Measurements from ENCODE around the gene ENDOD1.

Gene ENDOD1

DNA sequence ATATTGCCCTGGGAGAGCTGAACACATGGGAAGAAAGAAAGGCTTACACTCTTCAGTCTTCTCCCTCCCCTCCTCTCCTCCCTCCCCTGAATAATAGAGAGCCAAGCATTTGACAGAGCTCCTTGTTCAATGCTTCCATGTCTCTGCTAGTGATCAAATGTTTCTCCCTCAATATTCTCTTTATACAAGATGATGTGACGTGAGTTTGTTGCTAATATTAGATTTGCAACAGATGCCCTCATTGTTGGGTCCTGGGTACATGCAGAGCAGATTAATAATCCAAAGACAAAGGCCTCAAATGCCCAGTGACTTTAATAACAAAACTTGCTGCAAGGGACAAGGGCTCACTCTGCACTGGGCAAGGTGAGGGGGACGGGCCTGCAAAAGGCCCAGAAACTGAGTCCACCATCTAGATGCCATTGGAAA, 7.1 kb upstream of the ENDOD1 start:
- H3K9me3 Mint-ChIP-seq = no peaks in the 10 kb centered on the region
- H3K27me3 Mint-ChIP-seq = no peaks in the 10 kb centered on the region
- no peaks in the 10 kb centered on the region for H3K4me1 Mint-ChIP-seq
- ATAC-seq (replicated peaks; ENCODE audit: extremely low read depth, poor library complexity, severe bottlenecking) = no peak
- H3K36me3 Mint-ChIP-seq (ENCODE audit: insufficient read depth) = no peaks in the 10 kb centered on the region
- H3K4me3 Mint-ChIP-seq = no peak overlapping the region
- DNase-seq (ENCODE audit: low spot score in 2 of 2) = no peak
- H3K27ac Mint-ChIP-seq (ENCODE audit: low read depth) = no peak overlapping the region

DNA sequence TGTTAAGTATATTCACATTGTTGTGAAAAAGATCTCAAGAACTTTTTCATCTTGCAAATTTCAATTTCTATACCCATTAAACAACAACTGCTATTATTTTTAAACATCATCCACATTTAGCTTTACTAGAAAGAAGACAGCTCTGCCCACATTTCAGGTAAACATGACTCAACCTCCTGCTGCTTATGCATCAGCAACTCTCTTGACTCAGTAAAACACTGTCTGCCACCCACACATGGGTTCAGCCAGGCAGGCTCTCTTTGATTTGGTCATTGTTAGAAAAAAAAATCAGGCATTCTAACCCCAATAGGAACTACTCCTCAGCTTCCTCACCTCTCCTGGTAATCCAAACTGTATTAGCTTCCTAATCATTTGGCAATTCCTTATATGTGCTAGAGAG, 5.1 kb upstream of the ENDOD1 start:
- H3K27ac Mint-ChIP-seq (ENCODE audit: low read depth) = no peak overlapping the region
- H3K27me3 Mint-ChIP-seq = no peaks in the 10 kb centered on the region
- H3K9me3 Mint-ChIP-seq = no peaks in the 10 kb centered on the region
- H3K4me3 Mint-ChIP-seq = no peak overlapping the region
- DNase-seq (ENCODE audit: low spot score in 2 of 2) = no peak
- H3K36me3 Mint-ChIP-seq (ENCODE audit: insufficient read depth) = peaks cover 4% of the 10 kb centered on the region
- no peak for ATAC-seq (replicated peaks; ENCODE audit: extremely low read depth, poor library complexity, severe bottlenecking)
- H3K4me1 Mint-ChIP-seq = peaks cover 13% of the 10 kb centered on the region

DNA sequence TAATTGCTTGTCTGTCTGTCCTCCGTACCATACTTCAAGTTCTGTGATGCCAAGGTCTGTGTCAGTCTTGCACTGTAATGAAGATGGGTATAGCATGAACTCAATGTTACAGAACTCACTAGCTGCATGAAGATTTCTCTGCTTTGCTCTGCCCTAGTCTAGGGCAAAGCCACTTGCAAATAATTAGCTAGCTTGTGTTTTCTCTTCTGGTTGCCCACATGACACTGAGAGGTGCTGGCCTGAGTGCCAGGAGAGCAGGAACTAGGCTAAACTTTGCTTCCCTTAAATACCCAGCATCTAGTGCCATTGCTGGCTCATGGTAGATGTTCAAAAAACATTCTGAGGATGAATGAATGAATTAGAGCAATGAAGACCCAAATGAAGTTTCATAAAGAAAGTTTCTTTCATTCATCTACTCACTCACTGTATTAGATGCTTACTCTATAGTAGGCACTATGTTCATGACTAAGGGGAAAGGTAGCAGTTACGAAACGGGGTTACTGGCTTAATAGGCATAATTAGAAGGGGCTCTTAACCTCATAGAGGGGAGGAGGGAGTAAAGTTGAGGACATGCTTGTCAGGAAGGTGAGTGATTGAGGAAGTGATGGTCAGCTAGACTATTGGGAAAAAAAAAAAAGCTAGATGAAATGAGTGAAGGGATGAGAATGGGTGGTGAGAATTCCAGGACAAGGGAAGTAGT, 4.4 kb upstream of the ENDOD1 start:
- no peak overlapping the region for H3K27ac Mint-ChIP-seq (ENCODE audit: low read depth)
- H3K9me3 Mint-ChIP-seq = no peaks in the 10 kb centered on the region
- ATAC-seq (replicated peaks; ENCODE audit: extremely low read depth, poor library complexity, severe bottlenecking) (no peak), DNase-seq (ENCODE audit: low spot score in 2 of 2) (no peak)
- H3K36me3 Mint-ChIP-seq (ENCODE audit: insufficient read depth) = peaks cover 4% of the 10 kb centered on the region
- H3K4me1 Mint-ChIP-seq = peaks cover 15% of the 10 kb centered on the region
- no peaks in the 10 kb centered on the region for H3K27me3 Mint-ChIP-seq
- no peak overlapping the region for H3K4me3 Mint-ChIP-seq

DNA sequence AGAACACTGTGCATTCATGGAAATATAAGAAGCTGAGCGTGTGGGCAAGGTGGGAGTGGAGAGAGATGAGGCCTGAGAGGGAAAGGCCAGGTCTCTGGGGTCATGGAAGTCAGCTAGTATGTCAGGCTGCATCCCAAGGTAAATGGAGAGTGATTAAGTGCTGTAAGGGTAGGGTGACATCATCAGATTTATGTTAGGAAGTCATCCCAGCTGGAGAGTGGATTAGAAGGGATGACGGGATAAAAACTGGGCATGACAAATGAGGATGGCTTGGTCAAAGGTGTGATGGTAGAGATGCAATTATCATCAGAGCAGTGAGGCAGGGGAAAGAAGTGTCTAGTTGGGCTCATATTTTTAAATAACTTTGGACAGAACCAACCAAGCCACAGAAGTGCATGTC, 3.5 kb upstream of the ENDOD1 start:
- ATAC-seq (replicated peaks; ENCODE audit: extremely low read depth, poor library complexity, severe bottlenecking) (no peak), DNase-seq (ENCODE audit: low spot score in 2 of 2) (no peak)
- Mint-ChIP-seq H3K4me3 (no peak overlapping the region), H3K9me3 (no peaks in the 10 kb centered on the region), H3K27me3 (no peaks in the 10 kb centered on the region), H3K4me1 (peaks cover 24% of the 10 kb centered on the region), H3K27ac (ENCODE audit: low read depth) (no peak overlapping the region), H3K36me3 (ENCODE audit: insufficient read depth) (peaks cover 4% of the 10 kb centered on the region)

DNA sequence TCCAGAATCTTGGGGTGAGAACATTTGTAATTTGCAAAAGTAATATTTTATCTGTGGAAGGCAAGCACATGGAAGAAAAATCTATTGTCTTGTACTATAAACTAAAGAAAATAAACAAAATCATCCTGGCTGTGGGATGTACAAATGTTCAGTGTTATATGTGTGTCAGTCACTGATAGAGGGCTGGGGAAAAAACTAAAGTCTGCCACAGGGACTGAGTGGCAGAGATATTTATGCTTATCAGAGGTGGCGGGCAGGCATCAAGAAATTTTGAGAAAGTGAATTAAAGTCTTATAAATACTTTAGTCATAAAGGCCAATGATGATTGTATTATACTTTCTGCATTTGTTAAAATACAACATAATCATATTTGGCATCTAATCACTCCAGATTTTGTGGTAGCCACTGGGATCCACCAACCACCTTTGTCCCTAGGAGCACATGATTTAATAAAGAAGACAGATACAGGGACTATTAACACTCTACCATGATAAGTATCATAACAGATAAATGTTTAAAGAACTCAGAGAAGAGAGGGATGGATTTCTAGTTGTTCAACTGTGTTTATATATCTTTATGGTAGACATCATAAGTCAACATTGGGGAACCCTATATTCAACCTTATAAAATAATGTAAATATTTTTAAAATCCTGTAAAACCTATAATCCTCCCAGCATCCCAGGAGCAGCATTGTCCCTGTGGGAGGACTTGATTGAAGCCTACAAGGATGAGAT, 2.6 kb upstream of the ENDOD1 start:
- DNase-seq (ENCODE audit: low spot score in 2 of 2) (no peak), ATAC-seq (replicated peaks; ENCODE audit: extremely low read depth, poor library complexity, severe bottlenecking) (no peak)
- H3K9me3 Mint-ChIP-seq = no peaks in the 10 kb centered on the region
- no peak overlapping the region for H3K27ac Mint-ChIP-seq (ENCODE audit: low read depth)
- peaks cover 4% of the 10 kb centered on the region for H3K36me3 Mint-ChIP-seq (ENCODE audit: insufficient read depth)
- H3K4me3 Mint-ChIP-seq = no peak overlapping the region
- no peaks in the 10 kb centered on the region for H3K27me3 Mint-ChIP-seq
- H3K4me1 Mint-ChIP-seq = peaks cover 33% of the 10 kb centered on the region

DNA sequence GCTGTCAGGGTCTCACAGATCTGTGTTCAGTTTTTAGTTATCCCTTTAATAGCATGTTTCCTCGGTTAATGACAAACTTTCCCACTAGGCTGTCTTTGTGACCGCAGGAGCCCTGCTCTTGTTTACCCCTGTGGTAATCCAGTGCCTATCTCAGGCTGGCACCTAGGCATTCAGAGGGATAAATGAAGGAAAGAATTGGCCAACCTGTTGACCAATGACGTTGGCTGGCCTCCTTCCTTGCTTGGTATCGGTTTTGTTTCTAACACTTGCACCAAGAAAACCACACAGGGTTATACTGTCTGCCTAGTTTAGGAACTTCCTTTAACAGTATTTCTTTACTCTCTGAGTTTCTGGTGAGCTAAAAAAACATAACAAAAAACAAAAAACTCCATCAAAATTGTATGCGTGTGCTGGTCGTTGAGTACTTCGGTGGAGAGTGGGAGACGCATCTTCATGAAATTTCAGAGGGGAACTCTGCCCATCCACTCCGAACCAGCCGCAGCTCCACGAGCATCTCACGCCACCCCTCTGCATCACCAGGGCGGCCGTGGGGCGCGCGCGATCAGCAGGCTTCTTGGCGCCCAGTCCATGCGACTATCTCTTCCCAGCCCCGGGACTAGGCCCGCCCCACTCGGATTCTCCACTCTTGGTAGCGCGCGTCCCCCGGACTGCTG, 563 bp upstream of the ENDOD1 start:
- peaks cover 47% of the 10 kb centered on the region for H3K4me1 Mint-ChIP-seq
- peaks cover 4% of the 10 kb centered on the region for H3K36me3 Mint-ChIP-seq (ENCODE audit: insufficient read depth)
- ATAC-seq (replicated peaks; ENCODE audit: extremely low read depth, poor library complexity, severe bottlenecking) (peak; percentile 59), DNase-seq (ENCODE audit: low spot score in 2 of 2) (peak in 1 of 2 donors; percentile 11)
- H3K9me3 Mint-ChIP-seq = no peaks in the 10 kb centered on the region
- no peaks in the 10 kb centered on the region for H3K27me3 Mint-ChIP-seq
- H3K4me3 Mint-ChIP-seq = peak overlapping the region; percentile 87
- H3K27ac Mint-ChIP-seq (ENCODE audit: low read depth) = peak overlapping the region; percentile 95

DNA sequence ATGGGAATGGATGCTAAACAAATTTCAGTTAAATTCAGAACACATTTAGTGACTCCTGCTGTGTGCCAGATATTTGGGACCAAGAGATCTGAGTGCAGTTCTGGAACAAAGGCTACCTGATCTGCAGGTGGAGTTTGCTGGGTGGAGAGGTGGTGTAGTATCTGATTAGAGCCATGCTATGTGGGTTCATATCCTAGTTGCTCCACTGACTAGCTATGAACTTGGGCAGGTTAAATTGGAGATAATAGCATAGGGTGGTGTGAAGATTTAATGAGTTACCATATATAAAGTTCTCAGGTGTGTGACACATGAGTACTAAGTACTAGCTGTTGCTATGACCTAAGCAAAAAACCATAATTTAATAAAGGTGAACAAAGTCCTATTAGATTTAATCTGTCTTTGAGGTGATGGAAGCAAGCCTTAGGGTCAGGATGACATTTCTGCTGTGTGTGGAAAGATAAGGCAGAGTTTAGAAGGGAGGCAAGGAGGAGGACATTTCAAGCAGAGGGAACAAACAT, 2.1 kb downstream of the ENDOD1 start:
- no peak for ATAC-seq (replicated peaks; ENCODE audit: extremely low read depth, poor library complexity, severe bottlenecking)
- no peak overlapping the region for H3K27ac Mint-ChIP-seq (ENCODE audit: low read depth)
- peaks cover 52% of the 10 kb centered on the region for H3K4me1 Mint-ChIP-seq
- H3K27me3 Mint-ChIP-seq = no peaks in the 10 kb centered on the region
- DNase-seq (ENCODE audit: low spot score in 2 of 2) = no peak
- peaks cover 4% of the 10 kb centered on the region for H3K36me3 Mint-ChIP-seq (ENCODE audit: insufficient read depth)
- no peaks in the 10 kb centered on the region for H3K9me3 Mint-ChIP-seq
- peak overlapping the region; percentile 87 for H3K4me3 Mint-ChIP-seq

DNA sequence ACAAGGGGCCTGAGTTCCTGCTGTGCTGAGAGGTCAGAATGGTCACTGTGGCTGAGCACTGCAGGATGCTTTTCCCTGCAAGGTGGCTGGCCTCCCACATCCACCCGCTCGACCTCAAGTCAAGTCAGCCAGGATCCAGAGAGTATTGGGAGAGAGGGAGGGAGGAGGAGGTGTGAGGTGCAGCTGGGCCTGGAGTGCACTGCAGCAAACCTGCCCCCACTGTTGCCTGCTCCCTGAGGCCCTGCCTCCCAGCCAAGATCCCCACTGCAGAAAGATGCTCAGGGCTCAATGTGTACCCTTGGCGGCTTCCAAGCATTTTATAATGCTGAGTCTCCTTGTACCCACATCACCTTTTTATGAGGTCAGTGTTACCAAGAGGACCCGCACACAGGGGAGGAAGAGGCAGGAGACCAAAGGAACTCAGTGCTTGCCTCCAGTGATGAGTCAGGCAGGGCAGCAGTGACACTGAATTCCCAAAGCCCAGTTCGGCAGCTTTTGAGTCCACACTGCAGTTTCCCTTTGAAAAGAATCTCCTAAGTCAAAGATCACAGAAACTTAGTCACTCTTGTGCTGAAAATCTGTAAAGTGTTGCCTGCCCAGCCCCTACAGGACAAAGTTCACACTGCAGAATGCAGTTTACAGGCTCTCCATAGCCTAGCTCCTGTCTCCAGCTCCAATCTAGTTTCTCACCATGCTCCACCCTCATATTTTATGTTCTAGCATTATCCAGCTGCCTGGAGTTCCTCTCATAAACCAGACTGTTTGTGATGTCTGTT, 3.1 kb downstream of the ENDOD1 start:
- no peak overlapping the region for H3K27ac Mint-ChIP-seq (ENCODE audit: low read depth)
- peaks cover 60% of the 10 kb centered on the region for H3K4me1 Mint-ChIP-seq
- H3K4me3 Mint-ChIP-seq = no peak overlapping the region
- no peaks in the 10 kb centered on the region for H3K9me3 Mint-ChIP-seq
- no peak for ATAC-seq (replicated peaks; ENCODE audit: extremely low read depth, poor library complexity, severe bottlenecking)
- no peaks in the 10 kb centered on the region for H3K27me3 Mint-ChIP-seq
- H3K36me3 Mint-ChIP-seq (ENCODE audit: insufficient read depth) = peaks cover 5% of the 10 kb centered on the region
- no peak for DNase-seq (ENCODE audit: low spot score in 2 of 2)

DNA sequence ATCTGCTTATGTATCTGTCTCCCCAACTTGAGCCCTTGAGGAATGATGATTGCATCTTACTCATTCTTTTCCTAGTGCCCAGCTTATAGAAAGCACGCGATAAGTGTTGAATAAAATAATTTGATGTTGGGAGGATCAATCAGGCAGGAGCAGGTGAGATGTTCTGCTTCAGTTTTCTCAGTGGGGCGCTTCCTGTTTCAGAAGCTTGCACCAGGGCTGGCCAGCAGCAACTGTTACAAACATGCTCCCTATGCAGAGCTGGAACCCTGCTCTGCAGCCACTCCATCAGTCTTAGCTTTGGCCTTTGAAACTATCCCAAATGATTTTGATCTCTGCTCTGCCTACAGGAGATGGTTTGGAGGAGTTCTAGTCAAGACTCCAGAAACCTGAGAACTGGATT, 3.9 kb downstream of the ENDOD1 start:
- Mint-ChIP-seq H3K4me3 (no peak overlapping the region), H3K36me3 (ENCODE audit: insufficient read depth) (peaks cover 5% of the 10 kb centered on the region), H3K9me3 (no peaks in the 10 kb centered on the region), H3K27ac (ENCODE audit: low read depth) (no peak overlapping the region), H3K4me1 (peaks cover 62% of the 10 kb centered on the region), H3K27me3 (no peaks in the 10 kb centered on the region)
- ATAC-seq (replicated peaks; ENCODE audit: extremely low read depth, poor library complexity, severe bottlenecking) = no peak
- no peak for DNase-seq (ENCODE audit: low spot score in 2 of 2)

DNA sequence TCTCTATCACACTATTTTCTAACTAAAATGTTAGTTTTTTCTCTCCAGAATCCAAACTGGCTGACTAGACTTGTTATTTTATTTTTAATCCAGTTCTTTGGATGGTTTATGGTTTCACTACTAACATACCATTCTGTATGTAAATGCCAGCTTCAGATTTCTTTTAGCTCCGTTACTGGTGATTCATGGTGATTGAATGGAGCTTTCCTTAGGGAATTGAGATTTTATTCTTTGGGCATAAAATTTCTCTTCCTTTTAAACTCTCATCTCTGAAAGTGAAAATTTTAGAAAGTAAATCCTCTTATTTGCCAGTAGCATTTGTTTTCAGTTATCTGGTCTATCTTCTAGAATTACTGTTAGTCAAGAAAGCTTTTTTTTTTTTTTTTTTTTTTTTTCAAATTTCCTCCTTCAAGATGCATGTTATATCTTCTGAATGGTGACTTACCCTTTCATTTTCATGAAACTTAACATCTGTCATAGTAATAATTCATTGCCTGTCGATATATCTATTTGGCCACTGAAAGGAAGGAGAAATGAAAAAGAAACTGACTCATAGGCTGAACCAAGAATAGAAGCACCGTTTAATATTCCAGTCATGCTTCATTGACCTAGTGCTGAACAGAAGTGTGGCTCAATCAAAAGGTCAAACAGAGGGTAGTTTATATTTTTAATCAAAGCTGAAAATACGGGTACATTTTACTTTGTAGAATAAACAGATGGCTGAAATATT, 6.4 kb downstream of the ENDOD1 start:
- no peak overlapping the region for H3K4me3 Mint-ChIP-seq

DNA sequence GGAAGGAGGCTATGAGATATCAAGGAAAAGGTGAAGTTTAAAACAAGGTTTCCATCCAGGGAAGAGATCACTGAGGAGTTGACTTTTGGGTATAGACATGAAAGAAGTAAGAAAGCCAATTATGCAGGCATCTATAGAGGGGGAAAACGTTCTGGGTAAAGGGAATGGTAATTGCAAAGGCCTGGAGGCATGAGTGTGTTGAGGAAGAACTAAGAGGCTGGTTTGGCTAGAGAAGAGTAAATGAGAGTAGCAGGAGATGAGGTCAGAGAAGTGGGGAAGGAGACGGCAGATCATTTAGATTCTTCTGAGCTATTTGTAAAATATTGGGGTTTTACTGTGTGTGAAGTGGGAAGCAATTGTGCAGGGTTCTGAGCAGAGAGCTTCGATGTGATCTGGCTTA, 7.6 kb downstream of the ENDOD1 start:
- Mint-ChIP-seq H3K27me3 (no peaks in the 10 kb centered on the region), H3K4me1 (peaks cover 45% of the 10 kb centered on the region), H3K9me3 (no peaks in the 10 kb centered on the region), H3K36me3 (ENCODE audit: insufficient read depth) (peaks cover 1% of the 10 kb centered on the region), H3K4me3 (no peak overlapping the region), H3K27ac (ENCODE audit: low read depth) (no peak overlapping the region)
- no peak for ATAC-seq (replicated peaks; ENCODE audit: extremely low read depth, poor library complexity, severe bottlenecking)
- DNase-seq (ENCODE audit: low spot score in 2 of 2) = no peak

More for the DNA sequence above, 6.4 kb downstream of the ENDOD1 start:
- H3K27ac Mint-ChIP-seq (ENCODE audit: low read depth) = no peak overlapping the region
- peaks cover 56% of the 10 kb centered on the region for H3K4me1 Mint-ChIP-seq
- no peaks in the 10 kb centered on the region for H3K9me3 Mint-ChIP-seq
- H3K36me3 Mint-ChIP-seq (ENCODE audit: insufficient read depth) = peaks cover 1% of the 10 kb centered on the region
- no peaks in the 10 kb centered on the region for H3K27me3 Mint-ChIP-seq
- ATAC-seq (replicated peaks; ENCODE audit: extremely low read depth, poor library complexity, severe bottlenecking) (no peak), DNase-seq (ENCODE audit: low spot score in 2 of 2) (no peak)

DNA sequence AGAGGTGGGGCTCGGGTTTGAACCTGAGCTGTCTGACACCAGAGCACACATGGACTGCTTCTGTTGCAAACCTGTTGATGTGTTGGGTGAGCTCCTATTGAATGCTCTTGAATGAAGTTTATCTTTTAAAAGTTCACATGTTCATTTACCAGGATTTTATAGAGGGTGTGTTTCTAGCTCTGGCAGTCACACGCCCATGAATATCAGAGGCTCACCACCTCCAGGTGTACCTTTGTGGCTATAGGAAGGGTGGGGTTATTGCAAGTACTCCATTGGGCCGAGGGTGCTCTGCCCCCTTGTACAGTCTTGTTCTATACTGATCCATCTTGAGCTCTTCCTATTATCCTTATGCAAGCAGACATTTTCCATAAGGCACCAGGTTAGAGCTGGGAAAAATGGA, 9.2 kb downstream of the ENDOD1 start:
- no peaks in the 10 kb centered on the region for H3K9me3 Mint-ChIP-seq
- H3K4me3 Mint-ChIP-seq = no peak overlapping the region
- H3K36me3 Mint-ChIP-seq (ENCODE audit: insufficient read depth) = peaks cover 1% of the 10 kb centered on the region
- ATAC-seq (replicated peaks; ENCODE audit: extremely low read depth, poor library complexity, severe bottlenecking) (no peak), DNase-seq (ENCODE audit: low spot score in 2 of 2) (no peak)
- no peaks in the 10 kb centered on the region for H3K27me3 Mint-ChIP-seq
- H3K27ac Mint-ChIP-seq (ENCODE audit: low read depth) = no peak overlapping the region
- H3K4me1 Mint-ChIP-seq = peaks cover 33% of the 10 kb centered on the region

Data from central memory CD8-positive, alpha-beta T cell (primary cell).